CD4-positive, CD25-positive, alpha-beta regulatory T cell (primary cell): ENCODE data around the gene ACADS. TPM values are rescaled to one million over a fixed set of nuclear protein-coding genes. Genes with fewer than 3 reads are reported as not detected.
A peak's percentile ranks its signal among the peaks of the same experiment; 100 is the strongest.

ENCODE experiments used
- ATAC-seq, 2 donors: fragments of 150-1000 bp; cut with Tn5 transposase; one replicate each; pipeline ENCODE4 v1.10.0; 2021; ENCODE audit warnings: low read depth in 2 of 2, moderate number of reproducible peaks in 2 of 2, moderate library complexity in 1 of 2
- DNase-seq, 3 donors: peaks; one replicate each; pipeline versions ENCODE4 v3.0.0 to v3.0.0-alpha.2; 2012 to 2022; ENCODE audit warnings: mixed read lengths in 1 of 3
- H3K27ac ChIP-seq: one replicate; pipeline ENCODE4 v1.7.0; 2013; ENCODE audit warnings: mild to moderate bottlenecking, low read length; ENCODE audit not compliant: insufficient read depth, poor library complexity, severe bottlenecking
- H3K27me3 ChIP-seq: one replicate; pipeline ENCODE4 v1.7.0; 2013; ENCODE audit warnings: low read length; ENCODE audit not compliant: control insufficient read depth, insufficient read depth
- H3K36me3 ChIP-seq: one replicate; pipeline ENCODE4 v1.7.0; 2013; ENCODE audit warnings: mild to moderate bottlenecking, low read length, moderate library complexity; ENCODE audit not compliant: control insufficient read depth, insufficient read depth
- H3K4me1 ChIP-seq: 2 replicates; pipeline ENCODE4 v1.7.0; 2013; ENCODE audit warnings: mild to moderate bottlenecking, low read length; ENCODE audit not compliant: insufficient read depth, control insufficient read depth, poor library complexity, severe bottlenecking
- H3K4me3 ChIP-seq: one replicate; pipeline ENCODE4 v1.7.0; 2013; ENCODE audit warnings: low read depth, mild to moderate bottlenecking, low read length, moderate library complexity
- H3K9me3 ChIP-seq, 2 experiments: 1 replicate in 1 of 2; 2 replicates in 1 of 2; pipeline ENCODE4 v1.7.0; 2013; ENCODE audit warnings: low read length in 2 of 2, mild to moderate bottlenecking in 1 of 2, moderate library complexity in 1 of 2; ENCODE audit not compliant: control insufficient read depth in 2 of 2
- H3K27ac Mint-ChIP-seq, 3 donors: one replicate each; pipeline ENCODE4 v1.8.0; 2020 to 2022; ENCODE audit warnings: mild to moderate bottlenecking in 3 of 3, mixed read lengths in 3 of 3, moderate library complexity in 2 of 3
- H3K27me3 Mint-ChIP-seq: one replicate; pipeline ENCODE4 v1.8.0; 2022; ENCODE audit warnings: mild to moderate bottlenecking, mixed read lengths
- H3K36me3 Mint-ChIP-seq: one replicate; pipeline ENCODE4 v1.8.0; 2020; ENCODE audit warnings: mixed read lengths
- H3K4me1 Mint-ChIP-seq, 4 donors: one replicate each; pipeline ENCODE4 v1.8.0; 2020 to 2022; ENCODE audit warnings: mixed read lengths in 4 of 4, mild to moderate bottlenecking in 1 of 4
- H3K4me3 Mint-ChIP-seq, 4 donors: one replicate each; pipeline ENCODE4 v1.8.0; 2020 to 2022; ENCODE audit warnings: mild to moderate bottlenecking in 4 of 4, mixed read lengths in 4 of 4, moderate library complexity in 3 of 4
- H3K9me3 Mint-ChIP-seq, 7 donors: one replicate each; pipeline ENCODE4 v1.8.0; 2020 to 2022; ENCODE audit warnings: mixed read lengths in 7 of 7, mild to moderate bottlenecking in 3 of 7, moderate library complexity in 2 of 7
- polyA plus RNA-seq, 4 donors: library from polyadenylated mRNA; unstranded; fragments of 300-500 nt; fragmentation: Illumina TruSeq; gene quantifications; one replicate each; pipeline ENCODE4 v1.2.3, GENCODE V29; 2021
- total RNA-seq: library from RNA; stranded (reverse); gene quantifications from one replicate; pipeline ENCODE4 v1.2.3, GENCODE V29; 2022

ACADS gene
- total and polyA plus RNA-seq, 5 donors from 2014 or later, result 10.9 to 29.8 (median 26.6) TPM

GRCh38 chr12:120686151-120686689, 39.4 kb upstream of the ACADS start:
- Histone ChIP-seq H3K4me3 (peak overlapping the region; percentile 80), H3K27ac (peak overlapping the region; percentile 89), H3K36me3 (no peaks in the 10 kb centered on the region), H3K4me1 (peaks cover 26% of the 10 kb centered on the region), H3K27me3 (no peaks in the 10 kb centered on the region), H3K9me3 (no peaks in the 10 kb centered on the region)
- peak overlapping the region; percentile 94 to 99 (median 98) for H3K4me3 Mint-ChIP-seq
- ATAC-seq (peak; percentile 75 to 77), DNase-seq (peak; percentile 96 to 99 (median 97))
- H3K4me1 Mint-ChIP-seq, result peaks cover 4 to 38% (median 29%) of the 10 kb centered on the region in 4 donors
- H3K9me3 Mint-ChIP-seq, result no peaks in the 10 kb centered on the region
- H3K27ac Mint-ChIP-seq, result peak overlapping the region; percentile 77 to 96 (median 94)
- H3K27me3 Mint-ChIP-seq, result peaks cover 7% of the 10 kb centered on the region
- no peaks in the 10 kb centered on the region for H3K36me3 Mint-ChIP-seq

DNA sequence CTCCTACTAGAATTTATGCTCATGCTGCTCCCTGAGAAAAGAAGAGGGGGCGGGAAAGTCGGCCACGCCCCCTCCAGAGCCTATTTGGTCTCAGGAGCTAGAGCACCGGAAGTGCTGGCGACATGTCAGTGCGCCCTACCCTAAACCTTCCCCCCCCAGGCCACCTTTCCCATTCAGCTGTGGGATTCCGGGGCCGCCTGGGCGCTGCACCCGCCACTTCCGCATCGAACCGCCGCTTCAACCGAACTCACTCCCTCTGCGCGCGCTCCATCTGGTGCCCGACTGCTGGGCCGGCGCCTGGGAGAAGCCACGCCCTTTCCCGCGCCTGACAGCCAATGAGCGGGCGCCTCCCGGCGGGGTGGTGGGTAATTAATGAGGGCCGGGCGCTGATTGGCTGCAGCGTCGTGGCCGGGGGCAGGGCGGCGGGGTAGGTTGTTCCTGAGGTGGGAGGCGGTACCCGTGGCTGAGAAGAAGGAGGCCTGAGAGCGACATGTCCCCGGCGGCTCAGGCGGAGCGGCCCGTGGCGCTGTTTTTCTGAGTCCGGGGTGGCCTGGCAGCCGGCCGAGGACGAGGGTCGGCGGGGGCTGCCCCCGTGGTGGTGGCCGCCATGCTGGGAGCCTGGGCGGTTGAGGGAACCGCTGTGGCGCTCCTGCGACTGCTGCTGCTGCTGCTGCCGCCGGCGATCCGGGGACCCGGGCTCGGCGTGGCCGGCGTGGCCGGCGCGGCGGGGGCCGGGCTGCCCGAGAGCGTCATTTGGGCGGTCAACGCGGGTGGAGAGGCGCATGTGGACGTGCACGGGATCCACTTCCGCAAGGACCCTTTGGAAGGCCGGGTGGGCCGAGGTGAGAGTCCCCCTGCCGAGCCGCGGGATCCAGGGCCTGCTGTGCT, 38.7 kb upstream of the ACADS start, which contains the start of gene MLEC:
MLEC (plus strand) TSS at position 460 of the 888 bp plus-strand sequence; CDS start at position 608, 148 bp downstream.
- Histone ChIP-seq H3K36me3 (no peaks in the 10 kb centered on the region), H3K4me3 (peak within 1 kb of the TSS; percentile 84), H3K9me3 (no peaks in the 10 kb centered on the region), H3K27ac (peak within 1 kb of the TSS; percentile 89), H3K27me3 (no peaks in the 10 kb centered on the region), H3K4me1 (peaks cover 26% of the 10 kb centered on the region)
- H3K9me3 Mint-ChIP-seq, result no peaks in the 10 kb centered on the region
- H3K4me1 Mint-ChIP-seq, result peaks cover 4 to 43% (median 30%) of the 10 kb centered on the region in 4 donors
- H3K27ac Mint-ChIP-seq, result peak within 1 kb of the TSS; percentile 77 to 96 (median 94)
- H3K36me3 Mint-ChIP-seq, result no peaks in the 10 kb centered on the region
- peaks cover 7% of the 10 kb centered on the region for H3K27me3 Mint-ChIP-seq
- peak within 1 kb of the TSS; percentile 94 to 99 (median 98) for H3K4me3 Mint-ChIP-seq
- ATAC-seq, result peak; percentile 82
- DNase-seq, result peak; percentile 98 to 100 (median 99)

DNA sequence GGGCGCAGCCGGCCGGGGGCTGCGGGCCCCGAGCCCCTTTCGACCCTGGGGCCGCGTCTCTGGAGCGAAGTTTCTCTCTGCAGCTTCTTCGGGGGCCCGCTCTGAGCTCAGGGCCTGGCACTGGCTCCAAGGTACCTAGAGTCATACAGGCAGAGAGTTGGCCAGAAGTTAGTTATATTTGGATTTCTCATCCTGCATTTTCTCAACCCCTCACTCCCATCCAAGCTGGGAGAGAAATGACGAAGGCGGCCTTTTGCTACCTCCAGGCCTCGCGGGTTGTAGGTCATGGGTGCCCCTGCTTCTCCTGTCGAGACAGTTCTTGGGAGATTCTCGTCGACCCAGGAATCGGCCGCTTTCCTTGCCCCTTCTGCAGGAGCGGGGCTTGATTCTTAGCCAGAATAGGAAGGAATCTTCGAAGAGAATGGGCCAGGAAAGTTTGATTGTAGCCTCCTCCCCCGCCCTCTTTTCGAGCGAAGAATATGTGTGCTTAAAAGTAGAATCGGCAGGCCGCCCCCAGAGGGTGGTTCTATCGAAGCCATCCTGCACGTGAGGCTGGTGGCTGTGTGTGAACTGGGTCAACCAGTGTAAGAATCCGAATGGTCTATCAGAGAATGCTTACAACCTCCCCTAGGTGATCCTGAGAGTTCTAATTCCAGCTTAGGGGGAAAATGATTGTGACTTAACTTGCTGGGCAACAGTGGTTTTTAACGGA, 37.9 kb upstream of the ACADS start:
- H3K27me3 ChIP-seq, result no peaks in the 10 kb centered on the region
- H3K4me3 ChIP-seq, result peak overlapping the region; percentile 84
- peak overlapping the region; percentile 14 to 86 (median 81) for H3K27ac Mint-ChIP-seq
- H3K4me1 ChIP-seq, result peaks cover 26% of the 10 kb centered on the region
- no peaks in the 10 kb centered on the region for H3K9me3 ChIP-seq
- no peak for ATAC-seq
- H3K27ac ChIP-seq, result peak overlapping the region; percentile 89
- H3K4me1 Mint-ChIP-seq, result peaks cover 4 to 51% (median 37%) of the 10 kb centered on the region in 4 donors
- peaks cover 5% of the 10 kb centered on the region for H3K36me3 Mint-ChIP-seq
- H3K36me3 ChIP-seq, result no peaks in the 10 kb centered on the region
- peak in 2 of 3 donors; percentile 23 to 53 for DNase-seq
- H3K4me3 Mint-ChIP-seq, result peak overlapping the region; percentile 83 to 96 (median 90)
- H3K9me3 Mint-ChIP-seq, result no peaks in the 10 kb centered on the region
- H3K27me3 Mint-ChIP-seq, result peaks cover 7% of the 10 kb centered on the region

GRCh38 chr12:120688527-120689071, 37.0 kb upstream of the ACADS start:
- no peak overlapping the region for H3K27ac ChIP-seq
- H3K4me3 ChIP-seq, result peak overlapping the region; percentile 84
- peaks cover 26% of the 10 kb centered on the region for H3K4me1 ChIP-seq
- ATAC-seq, result no peak
- H3K9me3 ChIP-seq, result no peaks in the 10 kb centered on the region
- Mint-ChIP-seq H3K27ac (peak overlapping the region in 2 of 3 donors; percentile 81 to 86), H3K27me3 (peaks cover 7% of the 10 kb centered on the region), H3K9me3 (no peaks in the 10 kb centered on the region), H3K4me1 (peaks cover 4 to 58% (median 40%) of the 10 kb centered on the region in 4 donors), H3K4me3 (peak overlapping the region; percentile 83 to 96 (median 90)), H3K36me3 (peaks cover 9% of the 10 kb centered on the region)
- peaks cover 4% of the 10 kb centered on the region for H3K36me3 ChIP-seq
- no peaks in the 10 kb centered on the region for H3K27me3 ChIP-seq
- DNase-seq, result peak in 1 of 3 donors; percentile 30

DNA sequence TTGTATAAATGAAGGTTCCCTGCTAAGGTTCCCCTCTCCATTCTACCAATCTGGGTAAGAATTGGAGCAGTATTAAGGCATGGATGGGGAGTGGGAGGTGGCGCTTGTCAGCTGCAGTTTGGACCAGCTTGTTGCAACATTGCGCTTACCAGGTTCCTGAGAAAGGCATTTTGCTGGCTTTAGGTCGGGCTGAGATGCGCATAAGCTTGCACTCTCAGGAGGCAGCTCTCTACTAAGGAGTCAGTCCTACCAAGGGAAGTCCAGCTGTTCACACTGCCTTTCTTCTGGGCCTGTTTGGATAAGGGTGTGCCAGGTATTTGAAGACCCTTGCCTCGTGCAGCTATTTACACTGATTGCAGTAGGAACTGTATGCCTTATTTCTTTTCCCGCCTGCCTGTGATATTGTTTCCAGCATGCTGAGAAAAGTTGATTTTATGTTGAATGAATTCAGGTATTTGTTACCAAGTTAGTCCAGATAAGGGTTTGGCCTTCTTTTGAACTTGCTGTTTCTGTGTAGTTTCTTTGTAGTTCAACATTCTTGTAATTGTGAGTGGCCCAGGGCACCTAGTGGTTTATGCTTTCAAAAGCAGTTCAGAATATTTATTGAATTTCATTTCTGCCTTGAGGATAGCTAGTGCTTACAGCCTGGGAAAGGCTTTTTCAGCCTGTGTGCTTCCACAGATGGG, 36.1 kb upstream of the ACADS start:
- Histone ChIP-seq H3K27ac (no peak overlapping the region), H3K9me3 (no peaks in the 10 kb centered on the region), H3K27me3 (no peaks in the 10 kb centered on the region), H3K4me1 (peaks cover 26% of the 10 kb centered on the region), H3K36me3 (peaks cover 12% of the 10 kb centered on the region), H3K4me3 (peak overlapping the region; percentile 84)
- DNase-seq (no peak), ATAC-seq (no peak)
- Mint-ChIP-seq H3K36me3 (peaks cover 16% of the 10 kb centered on the region), H3K9me3 (no peaks in the 10 kb centered on the region), H3K4me3 (peak overlapping the region; percentile 83 to 96 (median 90)), H3K27me3 (peaks cover 7% of the 10 kb centered on the region), H3K27ac (no peak overlapping the region), H3K4me1 (peaks cover 4 to 62% (median 41%) of the 10 kb centered on the region in 4 donors)

DNA sequence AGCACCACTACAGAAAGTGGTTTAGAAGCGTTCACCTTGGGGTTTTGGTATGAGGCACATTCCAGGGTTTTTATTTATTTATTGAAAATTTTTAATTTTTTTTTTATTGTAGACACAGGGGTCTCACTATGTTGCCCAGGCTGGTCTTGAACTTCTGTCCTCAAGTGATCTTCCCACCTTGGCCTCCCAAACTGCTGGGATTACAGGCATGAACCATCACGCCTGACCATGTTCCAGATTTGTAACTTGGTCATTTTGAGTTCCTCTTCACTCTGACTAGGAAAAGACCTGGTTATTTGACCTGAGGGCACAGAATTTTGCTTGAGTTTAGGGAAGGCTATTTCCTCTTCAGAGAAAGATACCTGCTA, 35.6 kb upstream of the ACADS start:
- H3K27me3 ChIP-seq, result no peaks in the 10 kb centered on the region
- ATAC-seq, result no peak
- H3K27ac ChIP-seq, result no peak overlapping the region
- H3K4me1 ChIP-seq, result peaks cover 26% of the 10 kb centered on the region
- Mint-ChIP-seq H3K27me3 (peaks cover 7% of the 10 kb centered on the region), H3K4me1 (peaks cover 4 to 62% (median 42%) of the 10 kb centered on the region in 4 donors), H3K27ac (no peak overlapping the region), H3K9me3 (no peaks in the 10 kb centered on the region), H3K36me3 (peaks cover 21% of the 10 kb centered on the region), H3K4me3 (no peak overlapping the region)
- no peak for DNase-seq
- no peak overlapping the region for H3K4me3 ChIP-seq
- H3K36me3 ChIP-seq, result peaks cover 17% of the 10 kb centered on the region
- no peaks in the 10 kb centered on the region for H3K9me3 ChIP-seq

DNA sequence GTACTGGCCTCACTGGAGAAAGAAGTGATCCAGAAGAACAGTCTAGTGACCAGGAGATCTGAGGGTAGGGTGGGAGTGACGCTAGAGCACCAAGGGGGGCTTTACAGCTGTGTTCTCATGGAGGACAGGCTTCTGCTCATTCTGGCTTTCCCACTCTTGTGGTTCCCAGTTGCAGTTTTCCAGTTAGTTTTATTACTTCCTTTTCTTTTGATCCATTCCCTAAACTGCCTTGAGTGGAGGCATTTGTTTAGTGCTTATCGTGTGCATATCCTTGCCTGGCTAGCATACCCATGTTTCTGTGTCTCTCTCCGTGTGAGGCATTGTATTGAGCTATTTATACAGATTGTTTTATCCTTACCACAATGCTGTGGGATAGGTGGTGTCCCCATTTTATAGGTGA, 34.6 kb upstream of the ACADS start:
- no peaks in the 10 kb centered on the region for H3K9me3 Mint-ChIP-seq
- no peak overlapping the region for H3K27ac ChIP-seq
- no peaks in the 10 kb centered on the region for H3K9me3 ChIP-seq
- H3K4me1 ChIP-seq, result peaks cover 24% of the 10 kb centered on the region
- H3K27me3 Mint-ChIP-seq, result peaks cover 7% of the 10 kb centered on the region
- H3K4me3 ChIP-seq, result no peak overlapping the region
- H3K36me3 Mint-ChIP-seq, result peaks cover 29% of the 10 kb centered on the region
- H3K4me1 Mint-ChIP-seq, result peaks cover 4 to 62% (median 44%) of the 10 kb centered on the region in 4 donors
- H3K4me3 Mint-ChIP-seq, result peak overlapping the region in 1 of 4 donors; percentile 62
- ATAC-seq (no peak), DNase-seq (no peak)
- H3K27me3 ChIP-seq, result no peaks in the 10 kb centered on the region
- H3K27ac Mint-ChIP-seq, result peak overlapping the region in 1 of 3 donors; percentile 51
- peaks cover 27% of the 10 kb centered on the region for H3K36me3 ChIP-seq
